ENCODE measurements around the gene CACNA1D. TPM values are rescaled to one million over a fixed set of nuclear protein-coding genes. Genes with fewer than 3 reads are reported as not detected.

CACNA1D gene
- total and polyA plus RNA-seq, 2 donors (not counting 1 experiment from before 2014, with no cell fraction given) = 0.17 to 0.37 TPM

- Histone ChIP-seq H3K27me3 (ENCODE audit: control insufficient read depth, insufficient read depth, low read length) (no peaks in the 10 kb centered on the region), H3K4me2 (ENCODE audit: extremely low read depth, insufficient read depth, low read length) (no peak overlapping the region), H3K27ac (ENCODE audit: insufficient read depth, low read length) (no peak overlapping the region), H3K36me3 (ENCODE audit: control insufficient read depth, insufficient read depth, low read length) (no peaks in the 10 kb centered on the region), H4K20me1 (ENCODE audit: control insufficient read depth, extremely low read depth, insufficient read depth, low read length) (no peaks in the 10 kb centered on the region), H3K9me3 (ENCODE audit: control insufficient read depth, insufficient read depth, low read depth, low read length) (no peaks in the 10 kb centered on the region), H3K4me1 (ENCODE audit: control insufficient read depth, extremely low read depth, insufficient read depth, low read length) (no peaks in the 10 kb centered on the region), H3K79me2 (ENCODE audit: control insufficient read depth, insufficient read depth, low read length) (no peaks in the 10 kb centered on the region), H2AFZ (ENCODE audit: low read length) (no peak overlapping the region), H3K9ac (ENCODE audit: insufficient read depth, low read length) (no peak overlapping the region), H3K4me3 (replicated peaks in 1 of 4; ENCODE audit: control extremely low read depth in 1 of 4, insufficient read depth in 1 of 4, low read depth in 3 of 4, low read length in 4 of 4) (no peak overlapping the region)
- TF ChIP-seq, protein P1, sequence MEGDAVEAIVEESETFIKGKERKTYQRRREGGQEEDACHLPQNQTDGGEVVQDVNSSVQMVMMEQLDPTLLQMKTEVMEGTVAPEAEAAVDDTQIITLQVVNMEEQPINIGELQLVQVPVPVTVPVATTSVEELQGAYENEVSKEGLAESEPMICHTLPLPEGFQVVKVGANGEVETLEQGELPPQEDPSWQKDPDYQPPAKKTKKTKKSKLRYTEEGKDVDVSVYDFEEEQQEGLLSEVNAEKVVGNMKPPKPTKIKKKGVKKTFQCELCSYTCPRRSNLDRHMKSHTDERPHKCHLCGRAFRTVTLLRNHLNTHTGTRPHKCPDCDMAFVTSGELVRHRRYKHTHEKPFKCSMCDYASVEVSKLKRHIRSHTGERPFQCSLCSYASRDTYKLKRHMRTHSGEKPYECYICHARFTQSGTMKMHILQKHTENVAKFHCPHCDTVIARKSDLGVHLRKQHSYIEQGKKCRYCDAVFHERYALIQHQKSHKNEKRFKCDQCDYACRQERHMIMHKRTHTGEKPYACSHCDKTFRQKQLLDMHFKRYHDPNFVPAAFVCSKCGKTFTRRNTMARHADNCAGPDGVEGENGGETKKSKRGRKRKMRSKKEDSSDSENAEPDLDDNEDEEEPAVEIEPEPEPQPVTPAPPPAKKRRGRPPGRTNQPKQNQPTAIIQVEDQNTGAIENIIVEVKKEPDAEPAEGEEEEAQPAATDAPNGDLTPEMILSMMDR (conservative IDR thresholded peaks at IDR 0.05 in 1 of 2, IDR thresholded peaks at IDR 0.05 in 1 of 2; ENCODE audit: low read depth in 1 of 2, low read length in 2 of 2) = no peak
- TF ChIP-seq EZH2 (IDR thresholded peaks at IDR 0.05; ENCODE audit: low read length, missing control alignments) = no peak
- no peak for DNase-seq (ENCODE audit: low read depth in 2 of 2)
These were observed 362.6 kb downstream of the CACNA1D start for GRCh38 chr3:53856964-53857363.

GRCh38 chr3:53858096-53858741, 363.8 kb downstream of the CACNA1D start:
- Histone ChIP-seq H3K36me3 (ENCODE audit: control insufficient read depth, insufficient read depth, low read length) (no peaks in the 10 kb centered on the region), H3K27me3 (ENCODE audit: control insufficient read depth, insufficient read depth, low read length) (no peaks in the 10 kb centered on the region), H4K20me1 (ENCODE audit: control insufficient read depth, extremely low read depth, insufficient read depth, low read length) (no peaks in the 10 kb centered on the region), H3K4me3 (replicated peaks in 1 of 4; ENCODE audit: control extremely low read depth in 1 of 4, insufficient read depth in 1 of 4, low read depth in 3 of 4, low read length in 4 of 4) (no peak overlapping the region), H3K9me3 (ENCODE audit: control insufficient read depth, insufficient read depth, low read depth, low read length) (no peaks in the 10 kb centered on the region), H3K79me2 (ENCODE audit: control insufficient read depth, insufficient read depth, low read length) (no peaks in the 10 kb centered on the region), H3K27ac (ENCODE audit: insufficient read depth, low read length) (no peak overlapping the region), H3K4me1 (ENCODE audit: control insufficient read depth, extremely low read depth, insufficient read depth, low read length) (no peaks in the 10 kb centered on the region), H3K4me2 (ENCODE audit: extremely low read depth, insufficient read depth, low read length) (no peak overlapping the region), H3K9ac (ENCODE audit: insufficient read depth, low read length) (no peak overlapping the region), H2AFZ (ENCODE audit: low read length) (no peak overlapping the region)
- TF ChIP-seq EZH2 (IDR thresholded peaks at IDR 0.05; ENCODE audit: low read length, missing control alignments) = no peak
- TF ChIP-seq, protein P1 (conservative IDR thresholded peaks at IDR 0.05 in 1 of 2, IDR thresholded peaks at IDR 0.05 in 1 of 2; ENCODE audit: low read depth in 1 of 2, low read length in 2 of 2) = no peak
- no peak for DNase-seq (ENCODE audit: low read depth in 2 of 2)

- Histone ChIP-seq H3K79me2 (ENCODE audit: control insufficient read depth, insufficient read depth, low read length) (no peaks in the 10 kb centered on the region), H3K4me1 (ENCODE audit: control insufficient read depth, extremely low read depth, insufficient read depth, low read length) (no peaks in the 10 kb centered on the region), H3K4me3 (replicated peaks in 1 of 4; ENCODE audit: control extremely low read depth in 1 of 4, insufficient read depth in 1 of 4, low read depth in 3 of 4, low read length in 4 of 4) (no peak overlapping the region), H3K9me3 (ENCODE audit: control insufficient read depth, insufficient read depth, low read depth, low read length) (no peaks in the 10 kb centered on the region), H3K27ac (ENCODE audit: insufficient read depth, low read length) (no peak overlapping the region), H3K4me2 (ENCODE audit: extremely low read depth, insufficient read depth, low read length) (no peak overlapping the region), H3K36me3 (ENCODE audit: control insufficient read depth, insufficient read depth, low read length) (no peaks in the 10 kb centered on the region), H4K20me1 (ENCODE audit: control insufficient read depth, extremely low read depth, insufficient read depth, low read length) (no peaks in the 10 kb centered on the region), H3K9ac (ENCODE audit: insufficient read depth, low read length) (no peak overlapping the region), H3K27me3 (ENCODE audit: control insufficient read depth, insufficient read depth, low read length) (no peaks in the 10 kb centered on the region), H2AFZ (ENCODE audit: low read length) (no peak overlapping the region)
- TF ChIP-seq, protein P1 (conservative IDR thresholded peaks at IDR 0.05 in 1 of 2, IDR thresholded peaks at IDR 0.05 in 1 of 2; ENCODE audit: low read depth in 1 of 2, low read length in 2 of 2) = no peak
- TF ChIP-seq EZH2 (IDR thresholded peaks at IDR 0.05; ENCODE audit: low read length, missing control alignments) = no peak
- no peak for DNase-seq (ENCODE audit: low read depth in 2 of 2)
These were observed 364.8 kb downstream of the CACNA1D start for GRCh38 chr3:53859178-53859577.
